ENCODE data around the gene GALNT6. TPM values are rescaled to one million over a fixed set of nuclear protein-coding genes. Genes with fewer than 3 reads are reported as not detected.

The GALNT6 gene
- total RNA-seq, 1 experiment from 2014 or later = 27.6 TPM

DNA sequence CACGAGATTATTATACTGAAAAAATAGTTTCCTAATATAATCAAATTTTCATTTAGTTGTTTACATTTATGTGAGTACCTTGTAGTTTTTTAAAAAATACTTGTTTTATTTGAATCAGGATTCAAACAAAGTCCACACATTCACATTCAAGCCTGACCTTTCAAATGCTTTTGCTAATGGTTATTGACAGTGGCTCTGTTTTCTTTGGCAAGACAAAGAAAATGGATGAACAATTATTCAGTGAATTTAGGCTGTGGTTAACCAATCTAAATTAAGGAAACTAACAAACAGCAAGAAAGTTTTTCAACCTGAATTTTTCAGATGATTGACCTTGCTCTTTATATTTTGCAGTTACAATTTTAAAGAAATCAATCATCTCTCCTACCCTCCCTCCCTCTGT, 43.1 kb upstream of the GALNT6 start:
- POLR2A ChIA-PET = no interaction called here
- H3K9me3 Mint-ChIP-seq (ENCODE audit: unreplicated experiment) = no peaks in the 10 kb centered on the region
- CTCF ChIA-PET = no interaction called here
- DNase-seq (ENCODE audit: unreplicated experiment) = no peak
- H3K4me3 Mint-ChIP-seq (ENCODE audit: unreplicated experiment) = no peak overlapping the region
- H3K27me3 Mint-ChIP-seq (ENCODE audit: insufficient read depth, unreplicated experiment) = no peaks in the 10 kb centered on the region
- H3K27ac Mint-ChIP-seq (ENCODE audit: low read depth, unreplicated experiment) = no peak overlapping the region
- no TSS peak for BruUV-seq (replicated peaks)
- no peaks in the 10 kb centered on the region for H3K36me3 Mint-ChIP-seq (ENCODE audit: insufficient read depth, unreplicated experiment)
- intact Hi-C loops (cut with micrococcal nuclease) = no loop called here
- TF ChIP-seq, protein P1, sequence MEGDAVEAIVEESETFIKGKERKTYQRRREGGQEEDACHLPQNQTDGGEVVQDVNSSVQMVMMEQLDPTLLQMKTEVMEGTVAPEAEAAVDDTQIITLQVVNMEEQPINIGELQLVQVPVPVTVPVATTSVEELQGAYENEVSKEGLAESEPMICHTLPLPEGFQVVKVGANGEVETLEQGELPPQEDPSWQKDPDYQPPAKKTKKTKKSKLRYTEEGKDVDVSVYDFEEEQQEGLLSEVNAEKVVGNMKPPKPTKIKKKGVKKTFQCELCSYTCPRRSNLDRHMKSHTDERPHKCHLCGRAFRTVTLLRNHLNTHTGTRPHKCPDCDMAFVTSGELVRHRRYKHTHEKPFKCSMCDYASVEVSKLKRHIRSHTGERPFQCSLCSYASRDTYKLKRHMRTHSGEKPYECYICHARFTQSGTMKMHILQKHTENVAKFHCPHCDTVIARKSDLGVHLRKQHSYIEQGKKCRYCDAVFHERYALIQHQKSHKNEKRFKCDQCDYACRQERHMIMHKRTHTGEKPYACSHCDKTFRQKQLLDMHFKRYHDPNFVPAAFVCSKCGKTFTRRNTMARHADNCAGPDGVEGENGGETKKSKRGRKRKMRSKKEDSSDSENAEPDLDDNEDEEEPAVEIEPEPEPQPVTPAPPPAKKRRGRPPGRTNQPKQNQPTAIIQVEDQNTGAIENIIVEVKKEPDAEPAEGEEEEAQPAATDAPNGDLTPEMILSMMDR (IDR thresholded peaks at IDR 0.05; ENCODE audit: unreplicated experiment) = no peak
- H3K4me1 Mint-ChIP-seq (ENCODE audit: insufficient read depth, unreplicated experiment) = no peaks in the 10 kb centered on the region

DNA sequence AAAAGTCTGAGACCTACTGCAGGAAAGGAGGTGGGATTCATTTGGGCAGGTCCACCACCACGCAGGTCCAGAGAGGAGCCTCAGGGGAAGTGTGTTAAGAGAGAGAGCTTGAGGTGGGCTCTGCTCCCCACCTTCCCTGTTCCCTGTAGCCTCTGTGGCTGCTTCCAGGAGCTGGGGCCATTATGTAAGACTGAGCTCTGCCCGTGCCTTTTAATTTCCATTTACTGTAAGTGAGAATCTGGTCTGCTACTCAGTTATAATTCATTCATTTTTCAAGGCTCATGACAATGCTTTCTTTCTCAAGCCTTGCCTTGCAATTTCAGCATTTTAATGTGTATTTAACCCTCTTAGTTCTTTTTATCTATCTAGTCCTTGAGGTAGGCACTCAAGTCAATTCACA, 41.7 kb upstream of the GALNT6 start:
- Mint-ChIP-seq H3K4me1 (ENCODE audit: insufficient read depth, unreplicated experiment) (no peaks in the 10 kb centered on the region), H3K27ac (ENCODE audit: low read depth, unreplicated experiment) (no peak overlapping the region), H3K27me3 (ENCODE audit: insufficient read depth, unreplicated experiment) (no peaks in the 10 kb centered on the region), H3K9me3 (ENCODE audit: unreplicated experiment) (no peaks in the 10 kb centered on the region), H3K36me3 (ENCODE audit: insufficient read depth, unreplicated experiment) (no peaks in the 10 kb centered on the region), H3K4me3 (ENCODE audit: unreplicated experiment) (no peak overlapping the region)
- DNase-seq (ENCODE audit: unreplicated experiment) = no peak
- ChIA-PET POLR2A (interaction anchor here (0.7 kb wide), 1 partner anchor 160 kb away, joined by 3 read pairs; no protein-coding TSS in a partner anchor), CTCF (interaction anchor here (0.9 to 2.2 kb wide), 3 partner anchors 11 to 442 kb away, joined by 4 to 15 read pairs (median 5); no protein-coding TSS in a partner anchor)
- TF ChIP-seq, protein P1 (IDR thresholded peaks at IDR 0.05; ENCODE audit: unreplicated experiment) = no peak
- intact Hi-C loops (cut with micrococcal nuclease) = no loop called here
- no TSS peak for BruUV-seq (replicated peaks)

DNA sequence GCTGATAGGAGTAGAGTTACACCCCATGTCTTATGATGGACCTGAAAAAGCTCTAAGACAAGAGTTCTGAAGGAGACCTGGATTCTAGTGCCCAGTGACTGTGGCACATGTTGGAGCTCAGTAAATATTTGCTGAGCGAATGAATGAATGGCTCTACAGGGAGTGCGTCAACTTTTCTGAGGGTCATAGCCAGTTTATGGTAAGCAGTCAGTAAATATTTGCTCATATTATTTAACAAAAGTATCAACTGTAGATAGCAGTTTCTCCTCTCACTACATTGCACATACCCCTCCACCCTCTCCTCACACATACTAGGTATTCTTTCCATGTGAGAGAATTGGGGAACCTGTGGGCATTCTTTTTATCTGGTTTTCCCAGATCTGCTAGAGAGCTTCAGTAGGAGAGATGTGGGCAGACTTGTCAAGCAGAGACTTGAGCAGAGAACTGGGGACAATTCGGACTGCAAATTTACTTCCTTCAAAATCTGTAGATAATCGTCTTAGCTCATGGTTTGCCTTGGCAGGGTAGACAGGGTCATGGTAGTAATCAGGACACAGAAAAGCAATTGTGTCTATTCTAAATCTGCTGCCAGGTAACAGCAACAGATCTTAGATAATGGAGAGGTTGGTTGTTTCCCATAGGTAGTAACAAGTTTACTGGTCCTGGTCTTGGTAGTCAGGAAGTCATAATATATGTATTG, 39.1 kb upstream of the GALNT6 start:
- no peaks in the 10 kb centered on the region for H3K9me3 Mint-ChIP-seq (ENCODE audit: unreplicated experiment)
- intact Hi-C loops (cut with micrococcal nuclease) = no loop called here

DNA sequence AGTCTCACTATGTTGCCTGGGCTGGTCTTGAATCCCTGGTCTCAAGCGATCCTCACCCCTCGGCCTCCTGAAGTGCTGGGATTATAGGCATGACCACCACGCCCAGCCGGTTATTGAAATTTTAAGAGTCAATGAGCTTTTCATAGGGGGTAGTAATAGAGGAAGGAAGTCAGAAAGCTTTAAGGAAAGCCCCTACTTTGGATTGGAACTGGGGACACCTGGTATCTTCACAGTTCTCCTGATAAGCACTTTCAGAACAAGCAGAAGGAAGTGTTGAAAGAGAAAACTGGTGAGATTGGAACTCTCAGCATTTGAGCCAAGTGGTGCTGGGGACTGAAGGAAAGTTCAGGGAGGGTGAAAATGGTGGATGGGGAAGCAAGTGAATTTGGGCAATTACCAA, 38.5 kb upstream of the GALNT6 start:
- Mint-ChIP-seq H3K27me3 (ENCODE audit: insufficient read depth, unreplicated experiment) (peaks cover 14% of the 10 kb centered on the region), H3K4me3 (ENCODE audit: unreplicated experiment) (no peak overlapping the region), H3K9me3 (ENCODE audit: unreplicated experiment) (no peaks in the 10 kb centered on the region), H3K4me1 (ENCODE audit: insufficient read depth, unreplicated experiment) (no peaks in the 10 kb centered on the region), H3K27ac (ENCODE audit: low read depth, unreplicated experiment) (no peak overlapping the region), H3K36me3 (ENCODE audit: insufficient read depth, unreplicated experiment) (no peaks in the 10 kb centered on the region)
- intact Hi-C loops (cut with micrococcal nuclease) = no loop called here
- TF ChIP-seq, protein P1 (IDR thresholded peaks at IDR 0.05; ENCODE audit: unreplicated experiment) = no peak
- no TSS peak for BruUV-seq (replicated peaks)
- DNase-seq (ENCODE audit: unreplicated experiment) = no peak
- CTCF ChIA-PET = interaction anchor here (0.6 to 1.7 kb wide), 7 partner anchors 8 to 493 kb away, joined by 3 to 6 read pairs (median 4); no protein-coding TSS in a partner anchor
- POLR2A ChIA-PET = interaction anchor here (0.6 to 1.2 kb wide), 2 partner anchors 10 to 11 kb away, joined by 3 to 4 read pairs; no protein-coding TSS in a partner anchor

More for the DNA sequence above, 39.1 kb upstream of the GALNT6 start:
- POLR2A ChIA-PET = interaction anchor here (1.2 kb wide), 1 partner anchor 10 kb away, joined by 3 read pairs; no protein-coding TSS in a partner anchor
- no peak overlapping the region for H3K27ac Mint-ChIP-seq (ENCODE audit: low read depth, unreplicated experiment)
- H3K4me3 Mint-ChIP-seq (ENCODE audit: unreplicated experiment) = no peak overlapping the region
- H3K36me3 Mint-ChIP-seq (ENCODE audit: insufficient read depth, unreplicated experiment) = no peaks in the 10 kb centered on the region
- TF ChIP-seq, protein P1 (IDR thresholded peaks at IDR 0.05; ENCODE audit: unreplicated experiment) = no peak
- DNase-seq (ENCODE audit: unreplicated experiment) = no peak
- no peaks in the 10 kb centered on the region for H3K4me1 Mint-ChIP-seq (ENCODE audit: insufficient read depth, unreplicated experiment)
- CTCF ChIA-PET = interaction anchor here (0.9 to 1.7 kb wide), 5 partner anchors 8 to 492 kb away, joined by 3 to 6 read pairs (median 4); no protein-coding TSS in a partner anchor
- peaks cover 14% of the 10 kb centered on the region for H3K27me3 Mint-ChIP-seq (ENCODE audit: insufficient read depth, unreplicated experiment)
- no TSS peak for BruUV-seq (replicated peaks)
